SU-DHL-6 (cell line): Measurements from ENCODE around the gene CYTL1.

Experiments used
- H2AFZ ChIP-seq: fragments of 200-600 bp; sonication (generic); 2 replicates; pipeline ENCODE4 v1.6.1; 2014; ENCODE audit warnings: low read depth, mild to moderate bottlenecking, moderate library complexity, mixed read lengths, antibody characterized with exemption, low read length; ENCODE audit not compliant: severe bottlenecking
- H3F3A ChIP-seq: fragments of 200-600 bp; shearing (Covaris generic); 2 replicates; pipeline ENCODE4 v1.6.0; 2016; ENCODE audit warnings: antibody characterized with exemption, mild to moderate bottlenecking; ENCODE audit not compliant: insufficient read depth
- H3K27ac ChIP-seq: fragments of 200-600 bp; sonication (generic); 2 replicates; pipeline ENCODE4 v1.5.1; 2016; ENCODE audit warnings: low read depth, mild to moderate bottlenecking, low read length, moderate library complexity, mixed read lengths
- H3K27me3 ChIP-seq: fragments of 200-600 bp; sonication (generic), shearing (Covaris generic); 2 replicates; pipeline ENCODE4 v1.6.0; 2014; ENCODE audit warnings: mild to moderate bottlenecking, low read length
- H3K36me3 ChIP-seq: fragments of 200-600 bp; sonication (generic); 2 replicates; pipeline ENCODE4 v1.6.1; 2014; ENCODE audit warnings: mild to moderate bottlenecking, low read length, mixed read lengths
- H3K4me2 ChIP-seq: fragments of 300-600, 200-600 bp; shearing (Covaris generic), sonication (generic); 2 replicates; pipeline ENCODE4 v1.6.0; 2014; ENCODE audit warnings: low read length, low read depth, mild to moderate bottlenecking; ENCODE audit not compliant: poor library complexity, severe bottlenecking
- H3K4me3 ChIP-seq: fragments of 200-600 bp; sonication (generic); 2 replicates; pipeline ENCODE4 v1.5.1; 2014; ENCODE audit warnings: antibody characterized with exemption, low read length, mild to moderate bottlenecking, mixed read lengths; ENCODE audit not compliant: insufficient read depth, poor library complexity, severe bottlenecking
- H3K79me2 ChIP-seq: fragments of 200-600 bp; sonication (generic); 2 replicates; pipeline ENCODE4 v1.6.1; 2014; ENCODE audit warnings: mild to moderate bottlenecking, low read length, moderate library complexity; ENCODE audit not compliant: insufficient read depth
- H3K9ac ChIP-seq: fragments of 200-600 bp; sonication (generic); 2 replicates; pipeline ENCODE4 v1.7.0; 2014; ENCODE audit warnings: mild to moderate bottlenecking, low read length
- H3K9me2 ChIP-seq: fragments of 200-600 bp; sonication (generic); replicated peaks from 2 replicates; pipeline ENCODE4 v1.6.1; 2014; ENCODE audit warnings: low read length; ENCODE audit not compliant: insufficient read depth
- H3K9me3 ChIP-seq: fragments of 200-600 bp; sonication (generic); 2 replicates; pipeline ENCODE4 v1.6.1; 2014; ENCODE audit warnings: low read length, mixed read lengths; ENCODE audit not compliant: insufficient read depth
- H4K20me1 ChIP-seq: fragments of 200-600 bp; sonication (generic); 2 replicates; pipeline ENCODE4 v1.6.1; 2014; ENCODE audit warnings: low read depth, mild to moderate bottlenecking, antibody characterized with exemption, low read length, moderate library complexity, mixed read lengths
- EZH2phosphoT487 ChIP-seq: fragments of 200-600 bp; sonication (generic), shearing (Covaris generic); conservative IDR thresholded peaks from 2 replicates; pipeline ENCODE4 v1.6.1; 2018; ENCODE audit warnings: mild to moderate bottlenecking, antibody characterized with exemption, low read length, moderate library complexity, mixed read lengths
- TF ChIP-seq, protein P1 (sequence below): fragments of 200-600 bp; sonication (generic); IDR thresholded peaks from one replicate; pipeline ENCODE4 v1.5.1; 2017; ENCODE audit warnings: antibody characterized with exemption, mild to moderate bottlenecking, low read length, moderate library complexity; ENCODE audit not compliant: insufficient read depth, poor library complexity, severe bottlenecking

Gene CYTL1

DNA sequence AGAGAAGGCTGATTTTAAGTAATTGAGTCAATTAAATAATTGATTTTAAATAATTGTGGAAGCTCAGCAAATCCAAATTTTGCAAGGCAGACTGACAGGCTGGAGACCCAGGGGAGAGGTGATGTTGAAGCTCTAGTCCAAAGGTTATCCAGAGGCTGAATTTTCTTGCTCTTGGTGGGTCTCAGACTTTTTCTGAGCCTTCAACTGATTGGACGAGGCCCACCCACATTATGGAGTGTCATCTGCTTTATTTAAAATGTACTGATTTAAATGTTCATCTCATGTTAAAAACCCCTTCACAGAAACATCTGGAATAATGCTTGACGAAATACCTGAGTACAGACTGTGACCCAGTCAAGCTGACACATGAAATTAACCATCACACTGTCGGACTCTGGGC, 11.7 kb upstream of the CYTL1 start:
- H4K20me1 ChIP-seq = no peaks in the 10 kb centered on the region
- TF ChIP-seq EZH2phosphoT487 = no peak

GRCh38 chr4:5030221-5030620, 11.0 kb upstream of the CYTL1 start:
- Histone ChIP-seq H2AFZ (no peak overlapping the region), H3K9me2 (no peaks in the 10 kb centered on the region)
- TF ChIP-seq, protein P1, sequence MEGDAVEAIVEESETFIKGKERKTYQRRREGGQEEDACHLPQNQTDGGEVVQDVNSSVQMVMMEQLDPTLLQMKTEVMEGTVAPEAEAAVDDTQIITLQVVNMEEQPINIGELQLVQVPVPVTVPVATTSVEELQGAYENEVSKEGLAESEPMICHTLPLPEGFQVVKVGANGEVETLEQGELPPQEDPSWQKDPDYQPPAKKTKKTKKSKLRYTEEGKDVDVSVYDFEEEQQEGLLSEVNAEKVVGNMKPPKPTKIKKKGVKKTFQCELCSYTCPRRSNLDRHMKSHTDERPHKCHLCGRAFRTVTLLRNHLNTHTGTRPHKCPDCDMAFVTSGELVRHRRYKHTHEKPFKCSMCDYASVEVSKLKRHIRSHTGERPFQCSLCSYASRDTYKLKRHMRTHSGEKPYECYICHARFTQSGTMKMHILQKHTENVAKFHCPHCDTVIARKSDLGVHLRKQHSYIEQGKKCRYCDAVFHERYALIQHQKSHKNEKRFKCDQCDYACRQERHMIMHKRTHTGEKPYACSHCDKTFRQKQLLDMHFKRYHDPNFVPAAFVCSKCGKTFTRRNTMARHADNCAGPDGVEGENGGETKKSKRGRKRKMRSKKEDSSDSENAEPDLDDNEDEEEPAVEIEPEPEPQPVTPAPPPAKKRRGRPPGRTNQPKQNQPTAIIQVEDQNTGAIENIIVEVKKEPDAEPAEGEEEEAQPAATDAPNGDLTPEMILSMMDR = no peak
- no peak for TF ChIP-seq EZH2phosphoT487

More for the DNA sequence above, 11.7 kb upstream of the CYTL1 start:
- Histone ChIP-seq H3K79me2 (no peaks in the 10 kb centered on the region), H3K9me2 (no peaks in the 10 kb centered on the region), H3K27me3 (no peaks in the 10 kb centered on the region), H3F3A (no peaks in the 10 kb centered on the region), H3K27ac (no peak overlapping the region), H3K36me3 (no peaks in the 10 kb centered on the region), H3K9me3 (no peaks in the 10 kb centered on the region), H3K4me2 (no peak overlapping the region), H3K9ac (no peak overlapping the region), H3K4me3 (no peak overlapping the region), H2AFZ (no peak overlapping the region)

GRCh38 chr4:5029447-5029846, 10.2 kb upstream of the CYTL1 start:
- TF ChIP-seq EZH2phosphoT487 = no peak
- TF ChIP-seq, protein P1 = no peak
- H2AFZ ChIP-seq = no peak overlapping the region
- no peaks in the 10 kb centered on the region for H4K20me1 ChIP-seq
- no peaks in the 10 kb centered on the region for H3K79me2 ChIP-seq
- no peak overlapping the region for H3K27ac ChIP-seq
- H3K27me3 ChIP-seq = no peaks in the 10 kb centered on the region
- H3K4me2 ChIP-seq = no peak overlapping the region
- H3K9me3 ChIP-seq = no peaks in the 10 kb centered on the region
- no peaks in the 10 kb centered on the region for H3F3A ChIP-seq
- no peaks in the 10 kb centered on the region for H3K9me2 ChIP-seq
- H3K4me3 ChIP-seq = no peak overlapping the region
- no peak overlapping the region for H3K9ac ChIP-seq
- no peaks in the 10 kb centered on the region for H3K36me3 ChIP-seq

More at GRCh38 chr4:5030221-5030620, 11.0 kb upstream of the CYTL1 start:
- H3K27me3 ChIP-seq = no peaks in the 10 kb centered on the region
- H3K9ac ChIP-seq = no peak overlapping the region
- H3K79me2 ChIP-seq = no peaks in the 10 kb centered on the region
- no peak overlapping the region for H3K27ac ChIP-seq
- H4K20me1 ChIP-seq = no peaks in the 10 kb centered on the region
- no peak overlapping the region for H3K4me3 ChIP-seq
- H3K36me3 ChIP-seq = no peaks in the 10 kb centered on the region
- no peaks in the 10 kb centered on the region for H3K9me3 ChIP-seq
- no peak overlapping the region for H3K4me2 ChIP-seq
- no peaks in the 10 kb centered on the region for H3F3A ChIP-seq

DNA sequence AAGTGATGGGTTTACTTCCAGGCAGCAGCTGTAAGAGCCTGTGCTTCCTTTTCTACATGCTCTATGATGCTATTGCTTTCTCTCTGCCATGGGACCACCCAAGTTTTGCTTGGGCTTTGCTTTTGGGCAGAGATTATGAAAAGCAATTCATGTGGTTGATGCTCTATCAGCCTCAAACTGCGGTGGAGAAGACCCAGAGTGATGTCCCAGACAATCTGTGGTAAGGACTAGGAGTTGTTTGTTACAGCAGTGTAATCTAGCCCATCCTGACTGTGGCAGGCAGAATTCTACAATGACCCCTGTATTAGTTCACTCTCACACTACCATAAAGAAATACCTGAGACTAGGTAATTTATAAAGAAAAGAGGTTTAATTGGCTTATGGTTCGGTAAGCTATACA, 9.2 kb upstream of the CYTL1 start:
- H3K4me2 ChIP-seq = no peak overlapping the region
- H3F3A ChIP-seq = no peaks in the 10 kb centered on the region

More for the DNA sequence above, 9.2 kb upstream of the CYTL1 start:
- Histone ChIP-seq H3K36me3 (no peaks in the 10 kb centered on the region), H3K27me3 (no peaks in the 10 kb centered on the region), H3K9me2 (no peaks in the 10 kb centered on the region), H3K4me3 (no peak overlapping the region), H3K9me3 (no peaks in the 10 kb centered on the region), H3K9ac (no peak overlapping the region), H3K79me2 (no peaks in the 10 kb centered on the region), H2AFZ (no peak overlapping the region), H4K20me1 (no peaks in the 10 kb centered on the region), H3K27ac (no peak overlapping the region)
- TF ChIP-seq EZH2phosphoT487 = no peak
- TF ChIP-seq, protein P1 = no peak
